HG03558 (cell line): ENCODE results near the gene ANAPC15.
"Not testable (repeated sequence)": the region's sequence is repeated elsewhere in the genome, so short reads cannot be mapped to it uniquely, and the experiment has no call there.

Experiments used
- ATAC-seq: cut with Tn5 transposase; IDR thresholded peaks from one replicate; pipeline ENCODE4 v1.9.1; 2021; ENCODE audit warnings: moderate number of reproducible peaks; ENCODE audit not compliant: unreplicated experiment; ENCODE audit errors: extremely low read depth

ANAPC15 gene

DNA sequence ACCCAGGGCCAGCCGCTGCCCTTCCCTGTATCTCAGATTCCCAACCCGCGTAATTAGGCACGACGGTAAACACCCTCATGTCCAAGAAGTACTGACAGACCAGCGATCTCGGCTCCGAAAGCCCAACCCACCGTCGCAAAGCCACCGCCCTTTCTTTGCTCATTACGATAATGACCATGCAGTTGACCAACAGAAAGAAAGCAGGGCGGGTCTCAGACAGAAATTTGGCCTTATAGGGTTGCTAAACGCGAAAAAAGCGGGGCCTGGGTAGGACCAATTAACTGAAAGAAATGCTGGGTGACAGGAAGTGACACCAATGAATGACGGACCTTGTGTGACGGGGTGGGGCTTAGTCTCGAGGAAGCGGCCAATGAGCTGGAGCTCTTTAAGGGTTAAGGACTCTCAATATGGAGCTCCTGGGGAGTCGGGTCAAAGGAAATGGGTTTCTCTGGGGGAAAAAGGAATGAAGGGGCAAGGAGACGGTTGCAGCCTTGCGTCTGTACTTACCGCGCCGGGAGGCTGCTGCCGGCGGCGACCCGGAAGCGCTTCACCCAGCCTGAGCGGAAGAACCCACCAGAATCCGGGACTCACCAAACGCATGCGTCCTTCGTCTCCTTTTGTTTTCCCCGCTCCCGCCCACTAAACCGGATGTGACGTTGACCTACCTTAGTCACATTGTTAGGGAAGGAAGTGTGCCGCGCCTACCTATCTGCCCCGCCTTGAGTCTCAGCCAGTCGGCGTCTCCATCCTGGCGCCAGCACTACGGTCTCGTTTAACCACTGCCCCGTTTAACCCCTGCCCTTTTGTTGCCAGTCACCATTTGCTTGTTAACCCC is at the start of gene ANAPC15:
TSS of gene ANAPC15 (minus strand) at position 553 of the 835 bp plus-strand sequence. CDS start 1,419 bp downstream, outside the sequence.
- ATAC-seq, result peak; percentile 62

DNA sequence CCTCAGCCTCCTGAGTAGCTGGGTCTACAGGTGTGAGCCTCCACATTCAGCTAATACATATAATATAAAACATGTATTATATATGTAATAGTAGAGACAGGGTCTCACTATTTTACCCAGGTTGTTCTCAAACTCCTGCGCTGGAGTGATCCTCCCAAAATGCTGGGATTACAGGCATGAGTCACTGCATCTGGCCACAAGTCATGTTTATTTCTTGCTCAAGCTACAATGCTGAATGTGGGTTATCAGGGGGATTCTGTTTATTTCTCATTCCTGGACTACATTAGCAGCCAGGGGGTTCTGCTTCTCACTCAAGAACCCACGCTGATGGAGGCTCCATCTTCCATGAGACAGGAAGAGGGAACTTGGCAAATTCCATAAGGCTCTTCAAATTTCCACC is 47.8 kb upstream of the ANAPC15 start:
- ATAC-seq, result no peak

- no peak for ATAC-seq
Observed at GRCh38 chr11:72157131-72157530, 44.6 kb upstream of the ANAPC15 start.

- no peak for ATAC-seq
Observed at GRCh38 chr11:72155751-72156150, 43.3 kb upstream of the ANAPC15 start.

DNA sequence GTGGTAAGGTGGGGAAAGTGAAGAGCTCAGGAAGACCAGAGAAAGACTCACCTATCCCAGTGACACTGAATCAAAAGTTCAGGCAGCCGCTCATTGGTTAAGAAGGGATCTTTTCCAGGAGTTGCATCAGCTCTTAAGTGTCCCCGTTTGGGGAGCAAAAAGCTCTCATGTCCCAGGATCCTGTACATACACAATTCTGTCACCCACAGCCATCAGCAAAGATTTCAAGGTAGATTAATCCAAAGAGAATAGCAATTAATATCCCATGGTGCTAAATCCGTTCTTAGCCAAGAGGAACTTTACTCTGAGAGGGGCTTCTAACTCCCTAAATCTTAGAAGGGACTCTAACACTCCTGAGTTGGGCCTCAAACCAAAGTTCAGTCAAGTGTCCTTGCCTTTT is 42.3 kb upstream of the ANAPC15 start:
- ATAC-seq, result no peak

DNA sequence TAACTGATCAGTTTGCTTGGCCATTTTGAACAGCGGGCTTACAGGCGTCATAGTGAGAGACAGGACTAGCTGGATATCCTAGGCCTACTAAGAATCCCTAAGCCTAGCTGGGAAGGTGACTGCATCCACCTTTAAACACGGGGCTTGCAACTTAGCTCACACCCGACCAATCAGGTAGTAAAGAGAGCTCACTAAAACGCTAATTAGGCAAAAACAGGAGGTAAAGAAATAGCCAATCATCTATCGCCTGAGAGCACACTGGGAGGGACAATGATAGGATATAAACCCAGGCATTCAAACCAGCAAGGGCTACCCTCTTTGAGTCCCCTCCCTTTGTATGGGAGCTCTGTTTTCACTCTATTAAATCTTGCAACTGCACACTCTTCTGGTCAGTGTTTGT is 41.4 kb upstream of the ANAPC15 start:
- ATAC-seq, result not testable (repeated sequence)

DNA sequence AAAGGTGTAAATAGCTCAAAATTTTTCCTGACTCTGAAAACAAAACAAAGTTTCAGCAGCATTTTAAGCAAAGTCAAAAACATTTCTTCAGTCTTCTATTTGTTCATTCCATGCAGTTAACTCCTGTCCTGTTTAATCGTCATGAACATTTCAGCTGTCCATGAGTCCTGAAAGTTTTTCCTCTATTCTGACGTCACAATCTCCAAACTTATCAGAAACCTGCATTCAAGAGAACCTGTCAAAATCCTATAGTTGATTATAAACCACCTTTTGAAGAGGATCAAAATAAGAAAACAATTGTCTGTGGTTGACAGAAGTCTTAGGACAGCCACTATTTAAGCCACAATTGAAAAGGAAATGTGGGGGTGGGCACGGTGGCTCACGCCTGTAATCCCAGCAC is 38.4 kb upstream of the ANAPC15 start:
- ATAC-seq, result no peak

- ATAC-seq, result no peak
Observed at GRCh38 chr11:72146625-72147024, 34.1 kb upstream of the ANAPC15 start.

DNA sequence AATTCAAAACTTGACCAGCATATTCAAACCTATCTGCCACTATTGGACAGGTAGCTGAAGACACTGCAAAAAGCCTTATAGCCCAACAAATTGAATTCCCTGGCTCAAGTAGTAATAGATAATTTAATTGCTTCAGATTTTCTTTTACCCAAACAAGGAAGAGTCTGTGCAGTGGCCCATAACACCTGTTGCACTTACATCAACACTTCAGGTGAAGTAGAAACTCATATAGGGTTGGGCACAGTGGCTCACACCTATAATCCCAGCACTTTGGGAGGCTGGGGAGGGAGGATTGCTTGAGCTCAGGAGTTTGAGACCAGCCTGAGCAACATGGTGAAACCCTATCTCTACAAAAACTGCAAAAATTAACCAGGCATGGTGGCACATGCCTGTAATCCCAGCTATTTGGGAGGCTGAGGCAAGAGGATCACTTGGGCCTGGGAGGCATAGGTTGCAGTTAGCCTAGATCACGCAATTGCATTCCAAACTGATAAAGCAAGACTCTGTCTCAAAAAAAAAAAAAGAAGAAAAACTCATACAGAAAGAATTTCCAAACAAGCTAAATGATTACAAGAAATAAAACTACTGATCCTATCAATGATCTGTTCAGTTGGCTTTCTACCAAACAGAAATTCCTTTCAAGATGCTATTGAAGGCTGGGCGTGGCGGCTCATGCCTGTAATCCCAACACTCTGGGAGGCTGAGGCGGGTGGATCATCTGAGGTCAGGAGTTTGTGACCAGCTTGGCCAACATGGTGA is 32.5 kb upstream of the ANAPC15 start:
- ATAC-seq, result no peak

DNA sequence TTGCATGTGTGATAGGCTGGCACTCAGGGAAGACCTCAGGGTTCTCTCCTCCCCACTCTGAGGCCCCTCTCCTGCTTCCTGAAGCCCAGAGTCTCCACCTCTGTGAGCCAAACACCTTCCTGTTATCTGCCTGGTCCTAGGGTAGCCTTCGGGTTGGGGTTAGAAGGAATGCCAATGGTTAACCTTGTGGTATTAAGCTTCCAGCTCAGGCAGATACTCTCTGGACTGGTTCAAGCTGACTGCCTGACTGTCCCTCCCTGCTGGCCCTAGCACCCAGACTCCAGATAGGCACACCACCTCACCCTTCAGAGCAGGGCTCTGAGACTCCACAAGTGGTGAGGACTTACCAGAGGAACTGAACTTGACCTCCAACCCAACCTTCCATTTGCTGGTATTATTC is 30.0 kb upstream of the ANAPC15 start:
- ATAC-seq, result not testable (repeated sequence)

- not testable (repeated sequence) for ATAC-seq
Observed at GRCh38 chr11:72142086-72142485, 29.6 kb upstream of the ANAPC15 start.

DNA sequence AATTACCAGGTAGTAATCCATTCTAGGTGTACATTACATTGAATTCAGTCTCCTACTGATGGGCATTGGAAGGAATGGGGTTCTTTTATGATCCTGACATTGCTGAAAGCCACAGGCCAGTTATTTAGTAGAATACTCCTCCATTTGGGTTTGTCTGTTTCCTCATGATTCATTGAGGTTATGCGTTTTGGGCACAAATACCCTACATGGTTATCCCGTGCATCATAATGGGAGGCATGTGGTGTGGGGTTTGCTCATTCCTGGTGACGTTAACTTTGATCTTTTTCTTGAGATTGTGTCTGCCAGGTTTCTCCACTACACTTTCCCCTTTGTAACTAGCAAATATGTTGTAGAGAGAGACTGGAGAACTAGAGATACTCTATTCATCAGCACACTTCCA is 28.6 kb upstream of the ANAPC15 start:
- ATAC-seq, result no peak

GRCh38 chr11:72140661-72141060 is 28.2 kb upstream of the ANAPC15 start:
- ATAC-seq, result no peak

DNA sequence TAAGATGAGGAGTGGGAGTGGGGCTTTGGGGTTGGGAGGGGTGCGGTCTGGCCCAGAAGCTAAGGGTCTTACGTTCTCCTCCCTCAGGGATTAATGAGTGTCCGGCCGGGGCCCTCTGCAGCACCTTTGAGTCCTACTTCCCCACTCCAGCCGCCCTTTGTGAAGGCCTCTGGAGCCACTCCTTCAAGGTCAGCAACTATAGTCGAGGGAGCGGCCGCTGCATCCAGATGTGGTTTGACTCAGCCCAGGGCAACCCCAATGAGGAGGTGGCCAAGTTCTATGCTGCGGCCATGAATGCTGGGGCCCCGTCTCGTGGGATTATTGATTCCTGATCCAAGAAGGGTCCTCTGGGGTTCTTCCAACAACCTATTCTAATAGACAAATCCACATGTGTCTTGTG is 27.0 kb upstream of the ANAPC15 start:
- no peak for ATAC-seq

DNA sequence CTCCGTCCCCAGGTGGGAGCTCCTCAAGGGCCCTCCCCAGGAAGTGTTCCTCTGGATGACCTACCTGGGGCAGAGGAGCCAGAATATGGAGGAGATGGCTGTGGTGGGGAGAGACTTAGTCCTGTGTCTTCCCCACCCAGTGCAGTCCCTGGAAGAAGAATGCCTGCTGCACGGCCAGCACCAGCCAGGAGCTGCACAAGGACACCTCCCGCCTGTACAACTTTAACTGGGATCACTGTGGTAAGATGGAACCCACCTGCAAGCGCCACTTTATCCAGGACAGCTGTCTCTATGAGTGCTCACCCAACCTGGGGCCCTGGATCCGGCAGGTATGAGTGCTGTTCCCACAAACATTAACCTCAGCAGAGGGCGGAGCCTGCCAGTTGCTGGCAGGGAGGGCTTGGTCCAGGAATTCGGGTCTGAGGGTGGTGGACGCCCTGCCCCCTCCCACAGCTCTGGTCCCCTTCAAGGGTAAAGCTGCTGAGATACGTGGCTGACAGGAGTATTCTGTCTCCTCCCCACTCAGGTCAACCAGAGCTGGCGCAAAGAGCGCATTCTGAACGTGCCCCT is 26.4 kb upstream of the ANAPC15 start:
- no peak for ATAC-seq

DNA sequence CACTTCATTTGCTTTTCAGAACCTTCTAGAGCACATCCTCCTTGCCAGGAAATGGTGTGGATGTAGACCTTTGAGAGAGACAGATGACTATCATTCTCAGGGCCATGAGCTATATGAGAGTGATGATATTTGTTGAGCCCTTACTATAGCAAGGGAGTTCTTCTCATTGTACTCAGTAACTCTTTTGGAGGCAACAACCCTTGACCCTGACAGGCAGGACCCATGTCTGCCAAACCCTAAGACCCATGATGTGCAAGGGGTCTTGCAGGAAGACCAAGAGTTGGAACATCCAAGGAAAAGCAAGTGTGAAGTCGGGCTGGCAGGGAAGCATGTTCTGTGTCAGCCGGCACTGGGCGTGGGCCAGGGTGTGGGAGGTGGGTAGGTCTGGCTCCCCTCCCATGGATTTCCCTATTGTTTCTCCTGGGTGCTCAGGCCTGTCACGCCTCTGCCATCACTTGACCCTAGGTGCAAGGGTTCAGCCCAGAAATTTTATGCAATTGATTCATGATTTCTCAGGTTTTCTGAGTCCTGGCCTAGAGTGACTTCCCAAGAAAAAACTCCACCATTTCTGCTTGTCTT is 24.3 kb upstream of the ANAPC15 start:
- ATAC-seq, result no peak

DNA sequence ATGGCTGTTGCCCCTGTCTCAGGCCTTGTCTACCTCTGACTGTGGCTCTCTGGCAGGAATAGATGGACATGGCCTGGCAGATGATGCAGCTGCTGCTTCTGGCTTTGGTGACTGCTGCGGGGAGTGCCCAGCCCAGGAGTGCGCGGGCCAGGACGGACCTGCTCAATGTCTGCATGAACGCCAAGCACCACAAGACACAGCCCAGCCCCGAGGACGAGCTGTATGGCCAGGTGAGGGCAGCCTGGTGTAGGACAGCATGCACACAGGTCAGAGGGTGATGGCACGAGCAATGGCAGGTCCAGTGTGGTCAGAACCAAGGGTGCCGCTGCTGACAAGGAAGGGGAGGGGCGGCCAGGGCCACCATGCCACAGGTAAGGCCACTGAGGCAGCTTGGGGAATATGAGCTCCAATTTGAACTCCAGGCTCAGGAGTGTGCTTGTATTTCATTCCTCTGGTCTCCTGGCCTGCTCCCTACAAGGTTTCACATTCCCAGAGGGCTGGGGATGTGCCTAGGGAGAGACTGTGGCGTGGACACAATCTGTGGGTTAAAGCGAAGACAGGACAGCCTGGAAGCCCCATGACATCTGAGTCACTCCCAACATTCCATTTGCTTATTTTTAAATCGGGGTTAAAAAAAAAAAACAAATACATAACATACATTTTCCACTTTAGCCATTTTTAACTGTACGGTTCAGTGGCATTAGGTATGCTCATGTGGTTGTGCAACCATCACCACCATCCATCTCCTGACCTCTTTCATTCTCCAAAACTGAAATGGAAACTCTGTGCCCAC is 23.6 kb upstream of the ANAPC15 start:
- no peak for ATAC-seq

- not testable (repeated sequence) for ATAC-seq
Observed at GRCh38 chr11:72135473-72135872, 23.0 kb upstream of the ANAPC15 start, which contains the start of gene FOLR3. Gene FOLR3 (plus strand): TSS chr11:72135725. CDS start chr11:72135953, 228 bp downstream.

DNA sequence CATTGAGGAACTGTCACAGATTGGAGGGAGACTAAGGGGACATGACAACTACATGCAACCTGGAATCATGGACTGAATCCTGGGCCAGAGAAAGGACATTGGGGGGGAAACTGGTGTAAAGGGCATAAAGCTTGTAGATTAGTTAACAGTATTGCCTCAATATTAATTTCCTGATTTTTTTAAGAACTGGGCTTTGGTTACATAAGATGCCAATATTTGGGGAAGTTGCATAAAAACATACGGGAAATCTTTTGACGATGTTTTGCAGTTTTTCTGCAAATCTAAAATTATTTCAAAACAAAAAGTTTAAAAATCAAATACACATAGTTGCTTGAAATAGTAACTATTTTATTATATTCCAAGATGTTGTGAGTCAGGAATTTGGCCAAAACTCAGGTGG is 20.2 kb upstream of the ANAPC15 start:
- no peak for ATAC-seq

DNA sequence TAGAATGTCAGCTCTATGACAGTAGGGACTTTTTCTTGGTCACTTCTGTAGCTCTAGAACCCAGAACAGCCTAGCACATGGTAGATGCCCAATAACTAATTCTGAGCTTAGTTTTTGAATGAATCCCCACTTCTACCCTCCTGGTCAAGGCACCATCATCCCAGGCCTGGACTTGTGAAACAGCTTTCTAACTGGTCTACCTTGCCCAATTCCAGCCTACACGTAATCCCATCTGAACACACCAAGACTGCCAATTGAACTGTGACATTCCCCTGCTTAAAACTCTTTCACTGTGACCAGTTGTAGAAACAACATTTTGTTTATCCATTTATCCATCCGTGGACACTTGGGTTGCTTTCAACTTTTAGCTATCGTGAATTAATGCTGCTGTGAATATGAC is 16.9 kb upstream of the ANAPC15 start:
- no peak for ATAC-seq
